Stomach smooth muscle (tissue), 2 donors: ENCODE measurements around the gene TMEM212.

Experiments
- H3K27ac ChIP-seq: one replicate; pipeline ENCODE4 v1.7.0; 2013; ENCODE audit warnings: mild to moderate bottlenecking, low read length, inconsistent platforms
- H3K27me3 ChIP-seq, 2 donors: one replicate each; pipeline ENCODE4 v1.7.0; 2013; ENCODE audit warnings: low read length in 2 of 2; ENCODE audit not compliant: insufficient read depth in 2 of 2, control insufficient read depth in 1 of 2
- H3K36me3 ChIP-seq, 2 donors: one replicate each; pipeline ENCODE4 v1.7.0; 2013; ENCODE audit warnings: low read length in 2 of 2; ENCODE audit not compliant: control insufficient read depth in 2 of 2, insufficient read depth in 2 of 2
- H3K4me1 ChIP-seq: one replicate; pipeline ENCODE4 v1.7.0; 2013; ENCODE audit warnings: low read length; ENCODE audit not compliant: control insufficient read depth, insufficient read depth
- H3K4me3 ChIP-seq, 2 donors: one replicate each; pipeline ENCODE4 v1.7.0; 2013; ENCODE audit warnings: low read length in 2 of 2
- H3K9ac ChIP-seq, 2 donors: one replicate each; pipeline ENCODE4 v1.7.0; 2013; ENCODE audit warnings: low read length in 2 of 2, mild to moderate bottlenecking in 1 of 2
- H3K9me3 ChIP-seq, 2 donors: one replicate each; pipeline ENCODE4 v1.7.0; 2013; ENCODE audit warnings: low read length in 2 of 2; ENCODE audit not compliant: control insufficient read depth in 2 of 2
- donor health status: healthy.
- donor health status: Pancreatic carcinoma.

TMEM212 gene

GRCh38 chr3:171827385-171827784, 15.8 kb upstream of the TMEM212 start:
- Histone ChIP-seq H3K4me1 (no peaks in the 10 kb centered on the region), H3K9me3 (no peaks in the 10 kb centered on the region), H3K36me3 (no peaks in the 10 kb centered on the region), H3K9ac (no peak overlapping the region), H3K27me3 (no peaks in the 10 kb centered on the region), H3K4me3 (no peak overlapping the region), H3K27ac (no peak overlapping the region)

- Histone ChIP-seq H3K27me3 (no peaks in the 10 kb centered on the region), H3K9me3 (no peaks in the 10 kb centered on the region), H3K4me3 (no peak overlapping the region), H3K4me1 (no peaks in the 10 kb centered on the region), H3K36me3 (no peaks in the 10 kb centered on the region), H3K9ac (no peak overlapping the region), H3K27ac (no peak overlapping the region)
Observed at GRCh38 chr3:171827836-171828458, 15.2 kb upstream of the TMEM212 start.

- Histone ChIP-seq H3K27ac (no peak overlapping the region), H3K9ac (no peak overlapping the region)
Observed at GRCh38 chr3:171828902-171829770, 14.0 kb upstream of the TMEM212 start.

GRCh38 chr3:171829841-171830517, 13.2 kb upstream of the TMEM212 start:
- Histone ChIP-seq H3K27ac (no peak overlapping the region), H3K9ac (no peak overlapping the region), H3K4me1 (no peaks in the 10 kb centered on the region)

More at GRCh38 chr3:171828902-171829770, 14.0 kb upstream of the TMEM212 start:
- no peaks in the 10 kb centered on the region for H3K9me3 ChIP-seq
- H3K27me3 ChIP-seq: no peaks in the 10 kb centered on the region
- no peaks in the 10 kb centered on the region for H3K4me1 ChIP-seq
- no peak overlapping the region for H3K4me3 ChIP-seq
- no peaks in the 10 kb centered on the region for H3K36me3 ChIP-seq

GRCh38 chr3:171830518-171830875, 12.7 kb upstream of the TMEM212 start:
- Histone ChIP-seq H3K4me3 (no peak overlapping the region), H3K27ac (no peak overlapping the region), H3K9ac (no peak overlapping the region), H3K27me3 (no peaks in the 10 kb centered on the region), H3K36me3 (no peaks in the 10 kb centered on the region), H3K9me3 (no peaks in the 10 kb centered on the region), H3K4me1 (no peaks in the 10 kb centered on the region)

More at GRCh38 chr3:171829841-171830517, 13.2 kb upstream of the TMEM212 start:
- no peaks in the 10 kb centered on the region for H3K27me3 ChIP-seq
- H3K36me3 ChIP-seq: no peaks in the 10 kb centered on the region
- no peaks in the 10 kb centered on the region for H3K9me3 ChIP-seq
- no peak overlapping the region for H3K4me3 ChIP-seq

- H3K27me3 ChIP-seq: no peaks in the 10 kb centered on the region
- no peaks in the 10 kb centered on the region for H3K4me1 ChIP-seq
- H3K36me3 ChIP-seq: no peaks in the 10 kb centered on the region
- no peak overlapping the region for H3K9ac ChIP-seq
- H3K27ac ChIP-seq: no peak overlapping the region
- no peaks in the 10 kb centered on the region for H3K9me3 ChIP-seq
- no peak overlapping the region for H3K4me3 ChIP-seq
Observed at GRCh38 chr3:171831936-171832335, 11.2 kb upstream of the TMEM212 start.

- no peaks in the 10 kb centered on the region for H3K27me3 ChIP-seq
- no peaks in the 10 kb centered on the region for H3K9me3 ChIP-seq
- no peak overlapping the region for H3K9ac ChIP-seq
- H3K4me3 ChIP-seq: no peak overlapping the region
- H3K4me1 ChIP-seq: no peaks in the 10 kb centered on the region
- no peaks in the 10 kb centered on the region for H3K36me3 ChIP-seq
- no peak overlapping the region for H3K27ac ChIP-seq
Observed at GRCh38 chr3:171832989-171833388, 10.2 kb upstream of the TMEM212 start.

GRCh38 chr3:171833789-171834460, 9.2 kb upstream of the TMEM212 start:
- H3K9ac ChIP-seq: no peak overlapping the region
- no peak overlapping the region for H3K4me3 ChIP-seq
- H3K9me3 ChIP-seq: no peaks in the 10 kb centered on the region
- H3K36me3 ChIP-seq: no peaks in the 10 kb centered on the region
- no peaks in the 10 kb centered on the region for H3K4me1 ChIP-seq
- H3K27ac ChIP-seq: no peak overlapping the region
- H3K27me3 ChIP-seq: no peaks in the 10 kb centered on the region

- no peak overlapping the region for H3K27ac ChIP-seq
- no peaks in the 10 kb centered on the region for H3K36me3 ChIP-seq
- no peak overlapping the region for H3K4me3 ChIP-seq
- H3K9me3 ChIP-seq: no peaks in the 10 kb centered on the region
- H3K4me1 ChIP-seq: no peaks in the 10 kb centered on the region
- H3K27me3 ChIP-seq: no peaks in the 10 kb centered on the region
- H3K9ac ChIP-seq: no peak overlapping the region
Observed at GRCh38 chr3:171834461-171834801, 8.7 kb upstream of the TMEM212 start.

- H3K9ac ChIP-seq: no peak overlapping the region
- H3K9me3 ChIP-seq: no peaks in the 10 kb centered on the region
- H3K27ac ChIP-seq: no peak overlapping the region
- H3K4me1 ChIP-seq: no peaks in the 10 kb centered on the region
- H3K4me3 ChIP-seq: no peak overlapping the region
- H3K27me3 ChIP-seq: no peaks in the 10 kb centered on the region
- no peaks in the 10 kb centered on the region for H3K36me3 ChIP-seq
Observed at GRCh38 chr3:171835116-171835515, 8.0 kb upstream of the TMEM212 start.
